ENCODE data around the gene HOXB8. TPM values are rescaled to one million over a fixed set of nuclear protein-coding genes. Genes with fewer than 3 reads are reported as not detected.

Gene HOXB8
- total RNA-seq, 1 donor from 2014 or later: not detected

DNA sequence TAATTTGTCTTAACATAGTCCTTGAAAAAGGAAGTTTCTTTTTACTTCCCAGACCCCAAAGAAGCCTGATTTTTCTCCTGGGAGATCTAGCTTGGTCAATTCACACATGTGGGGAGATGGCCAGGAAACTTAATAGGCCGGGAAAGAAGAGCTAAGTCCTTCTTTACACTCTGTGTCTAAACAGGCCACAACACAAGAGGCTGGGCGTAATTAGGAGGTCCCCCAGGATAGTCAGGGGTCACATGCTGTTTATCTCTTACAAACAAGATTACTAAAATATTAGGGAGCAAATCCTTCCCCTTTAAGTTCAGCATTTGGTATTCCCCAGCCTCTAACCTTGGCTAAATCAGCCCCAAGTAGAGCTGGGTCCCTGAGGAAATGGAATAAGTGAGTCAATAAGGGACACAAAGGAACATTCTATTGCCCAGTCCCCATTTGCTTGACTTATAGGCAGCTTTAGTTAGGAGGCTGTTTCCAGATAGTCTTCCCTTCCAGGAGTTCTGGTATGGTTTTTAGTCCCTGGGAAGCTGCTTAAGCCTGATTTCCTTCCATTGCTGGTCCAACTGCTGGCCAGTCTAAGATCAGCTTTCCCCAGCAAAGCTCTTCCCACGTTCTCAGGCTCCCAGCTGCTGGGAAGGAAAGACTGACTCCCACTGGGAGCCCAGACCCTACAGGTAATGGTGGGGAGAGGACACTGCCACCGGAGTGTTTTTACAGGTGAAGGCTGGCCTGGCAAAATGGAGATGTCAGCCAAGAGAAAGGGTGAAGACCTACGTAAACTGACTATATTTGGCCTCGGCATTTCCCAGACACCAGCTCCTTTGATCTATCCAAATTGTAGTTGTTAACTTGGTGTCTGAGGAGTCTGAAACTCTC, 25.1 kb upstream of the HOXB8 start:
- Histone ChIP-seq H3K27ac (ENCODE audit: low read depth, low read length) (no peak overlapping the region), H3K27me3 (ENCODE audit: insufficient read depth, low read length) (peaks cover 100% of the 10 kb centered on the region), H3K4me3 (ENCODE audit: insufficient read depth, low read depth, low read length) (no peak overlapping the region), H3K9me3 (ENCODE audit: insufficient read depth, low read depth, low read length) (peaks cover 10% of the 10 kb centered on the region), H2AFZ (ENCODE audit: low read depth, low read length) (no peak overlapping the region), H3K79me2 (ENCODE audit: insufficient read depth, low read length) (no peaks in the 10 kb centered on the region), H4K20me1 (ENCODE audit: insufficient read depth, low read length) (peaks cover 6% of the 10 kb centered on the region), H3K36me3 (ENCODE audit: insufficient read depth, low read length) (no peaks in the 10 kb centered on the region), H3K9ac (ENCODE audit: low read length) (no peak overlapping the region), H3K4me1 (ENCODE audit: insufficient read depth, low read length) (no peaks in the 10 kb centered on the region), H3K4me2 (ENCODE audit: low read length) (no peak overlapping the region)
- FAIRE-seq (no peak), DNase-seq (ENCODE audit: low read depth) (no peak)
- Mint-ChIP-seq H3K27me3 (ENCODE audit: low read depth, unreplicated experiment) (peaks cover 98% of the 10 kb centered on the region), H3K36me3 (ENCODE audit: low read depth, unreplicated experiment) (peaks cover 4% of the 10 kb centered on the region), H3K4me1 (ENCODE audit: low read depth, unreplicated experiment) (peaks cover 5% of the 10 kb centered on the region), H3K4me3 (ENCODE audit: unreplicated experiment) (no peak overlapping the region), H3K9me3 (ENCODE audit: unreplicated experiment) (peaks cover 11% of the 10 kb centered on the region), H3K27ac (ENCODE audit: unreplicated experiment) (no peak overlapping the region)
- TF ChIP-seq EZH2 (IDR thresholded peaks at IDR 0.05; ENCODE audit: insufficient read depth, low read length): no peak
- TF ChIP-seq, protein P1, sequence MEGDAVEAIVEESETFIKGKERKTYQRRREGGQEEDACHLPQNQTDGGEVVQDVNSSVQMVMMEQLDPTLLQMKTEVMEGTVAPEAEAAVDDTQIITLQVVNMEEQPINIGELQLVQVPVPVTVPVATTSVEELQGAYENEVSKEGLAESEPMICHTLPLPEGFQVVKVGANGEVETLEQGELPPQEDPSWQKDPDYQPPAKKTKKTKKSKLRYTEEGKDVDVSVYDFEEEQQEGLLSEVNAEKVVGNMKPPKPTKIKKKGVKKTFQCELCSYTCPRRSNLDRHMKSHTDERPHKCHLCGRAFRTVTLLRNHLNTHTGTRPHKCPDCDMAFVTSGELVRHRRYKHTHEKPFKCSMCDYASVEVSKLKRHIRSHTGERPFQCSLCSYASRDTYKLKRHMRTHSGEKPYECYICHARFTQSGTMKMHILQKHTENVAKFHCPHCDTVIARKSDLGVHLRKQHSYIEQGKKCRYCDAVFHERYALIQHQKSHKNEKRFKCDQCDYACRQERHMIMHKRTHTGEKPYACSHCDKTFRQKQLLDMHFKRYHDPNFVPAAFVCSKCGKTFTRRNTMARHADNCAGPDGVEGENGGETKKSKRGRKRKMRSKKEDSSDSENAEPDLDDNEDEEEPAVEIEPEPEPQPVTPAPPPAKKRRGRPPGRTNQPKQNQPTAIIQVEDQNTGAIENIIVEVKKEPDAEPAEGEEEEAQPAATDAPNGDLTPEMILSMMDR (IDR thresholded peaks at IDR 0.05; ENCODE audit: insufficient read depth, low read depth, low read length): no peak

DNA sequence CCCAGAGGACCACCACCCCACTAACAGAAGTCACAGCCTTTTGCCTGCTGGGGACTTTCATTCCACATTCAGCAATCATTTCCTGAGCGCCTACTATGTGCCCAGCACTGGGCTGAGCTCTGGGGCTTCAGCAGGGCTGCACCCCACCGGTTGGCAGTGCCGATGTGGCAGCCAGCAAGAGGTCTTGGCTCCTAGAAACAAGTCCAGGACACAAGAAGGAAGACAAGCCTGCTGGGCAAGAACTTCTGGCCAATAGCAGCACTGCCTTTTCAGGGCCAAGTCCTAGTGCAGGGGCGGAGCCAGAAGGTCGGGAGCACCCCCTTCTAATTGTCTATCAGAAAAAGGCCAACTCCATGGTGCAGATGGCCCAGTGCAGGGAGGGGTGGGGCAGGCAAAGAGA, 24.0 kb upstream of the HOXB8 start:
- no peaks in the 10 kb centered on the region for H3K79me2 ChIP-seq (ENCODE audit: insufficient read depth, low read length)
- DNase-seq (ENCODE audit: low read depth): no peak
- H4K20me1 ChIP-seq (ENCODE audit: insufficient read depth, low read length): peaks cover 6% of the 10 kb centered on the region

More for the DNA sequence above, 24.0 kb upstream of the HOXB8 start:
- Mint-ChIP-seq H3K9me3 (ENCODE audit: unreplicated experiment) (peaks cover 14% of the 10 kb centered on the region), H3K36me3 (ENCODE audit: low read depth, unreplicated experiment) (peaks cover 4% of the 10 kb centered on the region), H3K27ac (ENCODE audit: unreplicated experiment) (no peak overlapping the region), H3K27me3 (ENCODE audit: low read depth, unreplicated experiment) (peaks cover 98% of the 10 kb centered on the region), H3K4me3 (ENCODE audit: unreplicated experiment) (no peak overlapping the region), H3K4me1 (ENCODE audit: low read depth, unreplicated experiment) (peaks cover 5% of the 10 kb centered on the region)
- FAIRE-seq: no peak
- Histone ChIP-seq H3K27me3 (ENCODE audit: insufficient read depth, low read length) (peaks cover 100% of the 10 kb centered on the region), H3K4me3 (ENCODE audit: insufficient read depth, low read depth, low read length) (no peak overlapping the region), H3K4me1 (ENCODE audit: insufficient read depth, low read length) (no peaks in the 10 kb centered on the region), H3K9me3 (ENCODE audit: insufficient read depth, low read depth, low read length) (peaks cover 10% of the 10 kb centered on the region), H3K9ac (ENCODE audit: low read length) (no peak overlapping the region), H3K36me3 (ENCODE audit: insufficient read depth, low read length) (no peaks in the 10 kb centered on the region), H3K4me2 (ENCODE audit: low read length) (no peak overlapping the region), H3K27ac (ENCODE audit: low read depth, low read length) (no peak overlapping the region), H2AFZ (ENCODE audit: low read depth, low read length) (no peak overlapping the region)
- TF ChIP-seq, protein P1 (IDR thresholded peaks at IDR 0.05; ENCODE audit: insufficient read depth, low read depth, low read length): no peak
- no peak for TF ChIP-seq EZH2 (IDR thresholded peaks at IDR 0.05; ENCODE audit: insufficient read depth, low read length)

Data from astrocyte (in vitro differentiated cells and primary cell).